Activated CD8-positive, alpha-beta memory T cell treated with anti-CD3 and anti-CD28 coated beads for 24 hours (primary cell): Measurements from ENCODE around the gene HDAC3.

Experiments used
- DNase-seq: peaks from one replicate; pipeline ENCODE4 v3.0.0-alpha.2; 2020

Gene HDAC3

DNA sequence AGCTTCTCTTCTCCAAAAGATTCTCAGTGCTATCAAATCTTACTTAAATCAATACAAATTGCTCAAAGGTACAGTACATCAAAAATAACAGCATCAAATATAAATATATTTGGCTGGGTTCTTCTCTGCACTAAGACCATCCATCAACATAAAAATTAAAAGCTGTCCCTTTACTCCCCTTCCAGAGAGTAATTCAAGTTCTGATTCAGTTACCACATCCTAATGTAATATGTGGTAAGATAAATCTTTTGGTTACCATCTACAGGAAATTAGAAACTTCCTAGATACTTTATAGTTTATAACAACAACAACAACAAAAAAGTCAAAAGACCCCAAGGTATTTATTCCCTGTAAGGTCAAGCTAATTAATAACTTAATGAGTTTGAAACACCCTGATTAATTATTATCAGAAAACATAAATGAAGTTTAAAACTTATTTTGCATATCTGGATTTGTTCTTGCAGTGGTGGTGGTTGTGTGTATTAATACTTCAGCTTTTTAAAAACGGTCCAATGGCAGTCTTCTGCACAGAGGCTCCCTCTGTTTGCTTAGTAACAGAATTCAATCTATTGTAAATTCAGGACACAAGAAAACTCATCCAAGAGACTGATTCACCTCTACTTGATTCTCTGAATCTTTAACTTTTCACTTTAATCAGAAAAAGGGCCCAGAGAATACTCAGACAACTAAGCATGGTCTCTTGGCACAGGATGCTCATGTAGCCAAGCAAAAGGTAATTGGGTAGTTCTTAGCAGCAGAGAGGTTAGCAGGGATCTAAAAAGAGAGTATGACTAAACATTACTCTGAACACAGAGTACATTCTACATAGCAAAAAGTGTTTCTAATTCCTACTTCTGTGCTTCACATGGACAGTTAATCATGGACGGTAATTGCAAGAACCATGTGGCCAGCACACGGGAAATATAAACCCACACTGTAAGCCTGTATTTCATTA is 38.0 kb downstream of the HDAC3 start:
- no peak for DNase-seq

DNA sequence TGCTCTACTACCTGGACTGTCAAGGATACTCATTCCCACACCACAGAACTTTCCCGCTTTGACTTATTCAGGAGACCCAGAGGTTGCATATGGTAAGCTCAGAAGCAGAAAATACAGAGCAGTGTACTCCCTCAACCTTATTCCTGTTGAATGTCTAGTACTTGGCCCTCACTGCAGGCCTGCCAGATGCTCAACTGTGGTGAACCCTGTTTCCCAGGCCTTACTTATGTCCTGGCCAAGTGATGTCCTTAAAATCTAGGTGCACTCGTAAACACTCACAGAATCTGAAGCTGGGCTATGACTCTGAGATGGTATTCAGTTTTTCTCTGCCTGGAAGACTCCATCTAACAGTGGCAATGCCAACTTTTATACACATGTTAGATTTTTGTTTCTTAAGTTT is 38.8 kb downstream of the HDAC3 start:
- no peak for DNase-seq

DNA sequence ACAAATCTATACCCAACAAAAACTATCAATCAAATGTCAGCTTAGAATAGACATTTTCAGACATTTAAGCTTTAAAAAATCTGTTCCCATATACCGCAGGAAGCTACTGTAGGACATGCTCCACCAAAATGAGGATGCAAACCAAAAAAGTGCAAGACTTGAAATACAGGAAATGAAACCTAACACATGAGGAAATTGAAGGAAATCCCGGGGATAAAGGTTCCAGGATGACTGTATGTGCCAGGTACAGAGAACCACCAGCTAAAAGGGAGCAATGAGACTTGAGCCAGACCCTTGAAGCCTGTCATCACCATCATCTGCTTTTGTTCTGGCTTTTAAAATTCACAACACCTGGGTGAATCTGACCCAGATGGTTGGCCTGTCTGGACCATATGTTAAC is 39.3 kb downstream of the HDAC3 start:
- DNase-seq, result no peak

DNA sequence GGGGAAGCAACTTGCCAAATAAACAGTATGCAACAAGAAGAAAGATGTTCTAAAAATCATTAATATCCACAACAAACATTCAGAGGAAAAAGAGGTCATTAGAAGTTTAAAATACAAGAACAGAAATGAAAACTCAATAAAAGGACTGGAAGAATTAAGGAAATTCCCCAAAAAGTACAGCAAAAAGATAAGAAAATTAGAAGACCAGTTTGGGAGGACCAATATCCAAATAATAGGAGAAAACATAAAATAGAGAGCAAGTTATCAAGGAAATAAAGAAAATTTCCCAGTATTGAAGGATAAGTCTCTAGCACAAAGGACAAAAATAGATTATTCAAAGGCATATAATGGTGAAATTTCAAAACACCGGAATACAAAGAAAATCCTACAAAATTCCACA is 39.8 kb downstream of the HDAC3 start:
- no peak for DNase-seq

DNA sequence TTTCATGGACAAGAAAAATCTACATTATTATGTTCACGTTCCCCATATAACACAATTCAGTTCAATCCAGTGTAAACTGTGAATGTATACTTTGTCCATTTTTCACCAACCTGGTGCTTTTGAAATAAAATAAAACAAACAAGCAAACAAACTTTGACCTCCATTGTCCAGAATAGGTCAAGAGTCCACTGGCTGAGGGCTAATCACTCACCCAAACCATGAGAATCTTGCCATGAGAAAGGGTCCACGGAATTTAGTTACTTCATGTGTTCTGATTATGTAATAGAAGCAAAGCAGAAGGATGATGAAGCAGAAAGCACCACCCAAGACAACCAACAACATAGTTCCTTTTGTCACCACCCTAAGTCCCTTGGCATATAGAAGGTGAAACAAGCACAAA is 46.5 kb downstream of the HDAC3 start:
- DNase-seq, result no peak

DNA sequence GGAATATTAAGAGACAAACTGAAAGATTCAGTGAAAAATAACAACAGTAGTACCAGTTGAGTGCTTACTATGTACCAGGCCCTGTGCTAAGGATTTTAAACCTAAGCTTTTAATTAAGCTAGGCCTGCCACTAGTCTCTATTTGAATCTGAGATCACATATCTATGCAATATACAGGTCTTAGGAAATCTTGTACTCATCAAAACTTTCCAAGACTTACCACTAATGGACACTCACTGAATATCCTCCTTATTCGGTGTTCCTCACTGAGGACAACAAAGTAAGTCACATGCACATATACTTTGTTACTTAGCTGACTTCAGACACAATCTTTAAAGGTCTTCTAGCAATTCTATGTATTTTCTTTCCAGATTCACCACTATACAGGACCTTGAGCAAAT is 50.4 kb downstream of the HDAC3 start:
- no peak for DNase-seq

DNA sequence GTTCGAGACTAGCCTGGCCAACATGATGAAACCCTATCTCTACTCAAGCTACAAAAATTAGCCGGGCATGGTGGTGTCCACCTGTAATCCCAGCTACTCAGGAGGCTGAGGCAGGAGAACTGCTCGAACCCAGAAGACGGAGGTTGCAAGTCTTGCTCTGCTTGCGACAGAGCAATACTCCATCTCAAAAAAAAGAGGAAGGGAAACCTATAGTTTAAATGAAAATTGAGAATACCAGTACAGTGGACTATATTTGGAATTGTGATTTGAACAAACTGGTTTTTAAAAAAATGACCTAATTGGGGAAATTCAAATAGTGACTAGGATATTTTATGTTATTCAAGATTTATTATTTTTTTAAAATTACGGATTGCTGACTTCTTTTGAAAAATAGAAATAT is 51.1 kb downstream of the HDAC3 start:
- DNase-seq, result no peak

DNA sequence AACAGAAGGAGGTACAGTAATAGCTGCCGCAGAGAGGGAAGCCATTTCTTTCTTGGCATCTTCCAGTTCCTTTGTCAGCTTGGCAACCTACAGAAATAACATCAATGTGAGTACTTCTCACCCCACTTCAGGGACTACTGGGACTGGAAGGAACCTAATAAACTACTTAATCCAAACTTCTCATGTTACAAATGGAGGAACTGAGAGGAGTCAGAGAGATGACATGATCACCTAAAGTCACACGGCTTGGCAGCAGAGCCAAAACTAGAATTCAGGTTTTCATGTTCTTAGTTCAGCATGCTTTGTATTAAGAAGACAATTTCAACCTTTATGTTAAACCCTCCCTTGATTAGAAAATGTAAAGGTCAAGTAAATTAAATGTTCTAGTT is 62.5 kb downstream of the HDAC3 start:
- DNase-seq, result no peak

DNA sequence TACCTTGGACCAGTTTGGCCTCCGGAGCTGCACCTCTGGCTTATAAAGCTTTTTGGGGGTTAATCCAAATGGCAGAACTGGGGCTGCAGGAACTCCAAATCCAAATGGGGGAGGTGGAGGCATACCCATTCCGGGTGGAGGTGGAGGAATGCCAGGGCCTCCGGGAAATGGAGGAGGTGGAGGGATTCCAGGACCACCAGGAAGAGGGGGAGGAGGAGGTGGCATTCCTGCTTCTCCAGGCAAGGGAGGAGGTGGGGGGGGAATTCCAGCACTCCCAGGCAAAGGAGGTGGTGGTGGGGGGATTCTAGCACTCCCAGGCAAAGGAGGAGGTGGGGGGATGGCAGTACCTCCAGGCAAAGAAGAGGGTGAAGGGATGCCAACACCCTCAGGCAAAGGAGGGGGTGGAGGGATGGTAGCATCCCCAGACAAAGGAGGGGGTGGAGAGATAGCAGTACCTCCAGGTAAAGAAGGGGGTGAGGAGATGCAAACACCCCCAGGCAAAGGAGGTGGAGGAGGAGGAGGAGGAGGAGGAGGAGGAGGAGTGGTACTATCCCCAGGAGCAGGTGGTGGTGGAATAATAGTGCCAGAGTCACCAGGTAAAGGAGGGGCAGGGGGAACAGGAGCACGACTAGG is 63.0 kb downstream of the HDAC3 start:
- DNase-seq, result no peak
